PC-9 (cell line): ENCODE measurements around the gene ACY1. TPM values are rescaled to one million over a fixed set of nuclear protein-coding genes. Genes with fewer than 3 reads are reported as not detected.
"Not testable (repeated sequence)": the region's sequence is repeated elsewhere in the genome, so short reads cannot be mapped to it uniquely, and the experiment has no call there.

Experiments
- BruUV-seq: library from RNA; stranded (reverse); fragments of 400-500 nt; replicated peaks from 2 replicates; lab custom pipeline; 2021; lab: Mats Ljungman, UMichigan
- CTCF ChIA-PET: fragments of 300-600 bp; sonication (Branson Sonifier 250); formaldehyde crosslinking; loops from one replicate; lab custom pipeline; 2022; ENCODE audit warnings: antibody characterized with exemption; lab: Charles Lee
- POLR2A ChIA-PET: fragments of 300-600 bp; sonication (Branson Sonifier 250); formaldehyde crosslinking; loops from one replicate; lab custom pipeline; 2022; ENCODE audit warnings: antibody characterized with exemption; ENCODE audit not compliant: unreplicated experiment; lab: Charles Lee
- DNase-seq, 2 experiments: peaks; one replicate each; pipeline versions ENCODE4 v3.0.0 to v3.0.0-alpha.2; 2015 to 2022; ENCODE audit warnings: mixed read lengths in 1 of 2
- H2AFZ ChIP-seq: fragments of 200-600 bp; sonication (generic); 2 replicates; pipeline ENCODE4 v1.8.1; 2017; ENCODE audit warnings: antibody characterized with exemption
- H3F3A ChIP-seq: fragments of 200-600 bp; sonication (generic); 2 replicates; pipeline ENCODE4 v1.8.1; 2017; ENCODE audit warnings: antibody characterized with exemption, mild to moderate bottlenecking, low read depth; ENCODE audit not compliant: insufficient read depth
- H3K27ac ChIP-seq: fragments of 200-600 bp; sonication (generic); 2 replicates; pipeline ENCODE4 v1.6.1; 2016; ENCODE audit warnings: mixed run types
- H3K27me3 ChIP-seq: fragments of 200-600 bp; sonication (generic); 2 replicates; pipeline ENCODE4 v1.6.1; 2016; ENCODE audit warnings: low read depth, mixed run types; ENCODE audit not compliant: insufficient read depth
- H3K36me3 ChIP-seq: fragments of 200-600 bp; sonication (generic); 2 replicates; pipeline ENCODE4 v1.6.1; 2016; ENCODE audit warnings: low read depth, mixed run types
- H3K4me1 ChIP-seq: fragments of 200-600 bp; sonication (generic); replicated peaks from 2 replicates; pipeline ENCODE4 v1.6.1; 2016; ENCODE audit warnings: mixed run types; ENCODE audit not compliant: insufficient read depth
- H3K4me2 ChIP-seq: fragments of 200-600 bp; sonication (generic); 2 replicates; pipeline ENCODE4 v1.6.1; 2017; ENCODE audit warnings: mixed run types
- H3K4me3 ChIP-seq: fragments of 200-600 bp; sonication (generic); 2 replicates; pipeline ENCODE4 v1.6.1; 2016; ENCODE audit warnings: mixed run types
- H3K79me2 ChIP-seq: fragments of 200-600 bp; sonication (generic); 2 replicates; pipeline ENCODE4 v1.6.1; 2017; ENCODE audit warnings: low read depth, mixed run types
- H3K9me2 ChIP-seq: fragments of 200-600 bp; sonication (generic); 2 replicates; pipeline ENCODE4 v1.8.1; 2017; ENCODE audit warnings: mild to moderate bottlenecking; ENCODE audit not compliant: insufficient read depth
- H3K9me3 ChIP-seq: fragments of 200-600 bp; sonication (generic); 2 replicates; pipeline ENCODE4 v1.8.1; 2016; ENCODE audit warnings: low read depth; ENCODE audit not compliant: insufficient read depth
- H4K20me1 ChIP-seq: fragments of 200-600 bp; sonication (generic); 2 replicates; pipeline ENCODE4 v1.8.1; 2017; ENCODE audit not compliant: insufficient read depth
- EZH2 ChIP-seq: fragments of 200-600 bp; sonication (generic); IDR thresholded peaks from 2 replicates; pipeline ENCODE4 v1.8.0; 2017; ENCODE audit warnings: antibody characterized with exemption, low read depth
- intact Hi-C: fragments of 100-400 bp; cut with micrococcal nuclease; formaldehyde crosslinking; loops from one replicate; pipeline ENCODE4 v1.10.0; 2022; ENCODE audit not compliant: unreplicated experiment
- total RNA-seq: library from RNA; stranded (reverse); gene quantifications from 2 replicates; pipeline ENCODE4 v1.2.3, GENCODE V29; 2021
- TF ChIP-seq, protein P1 (sequence below): fragments of 200-600 bp; sonication (generic); conservative IDR thresholded peaks from 2 replicates; pipeline ENCODE4 v1.6.1; 2017; ENCODE audit warnings: mixed run types, antibody characterized with exemption, mild to moderate bottlenecking, moderate library complexity

ACY1 gene
- total RNA-seq, 1 experiment from 2014 or later = 52.2 TPM

DNA sequence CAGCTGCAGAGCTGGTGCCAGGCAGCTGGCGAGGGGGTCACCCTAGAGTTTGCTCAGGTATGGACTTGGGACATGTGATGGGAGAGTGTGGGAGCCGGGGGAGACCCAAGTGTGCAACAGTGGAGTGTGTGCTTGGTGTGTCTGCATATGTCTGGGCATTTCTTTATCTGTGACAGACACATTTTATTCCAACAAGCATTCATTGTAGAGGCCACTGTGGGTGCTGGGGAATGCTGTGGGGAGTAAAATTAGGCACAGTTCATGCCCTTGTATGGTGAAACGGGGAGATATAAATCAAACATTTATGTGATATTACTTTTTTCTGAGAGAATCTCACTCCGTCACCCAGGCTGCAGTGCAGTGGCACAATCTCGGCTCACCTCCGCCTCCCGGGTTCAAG lies 4.2 kb downstream of the ACY1 start:
- Histone ChIP-seq H3F3A (peaks cover 58% of the 10 kb centered on the region), H3K79me2 (peaks cover 12% of the 10 kb centered on the region; the same call in 1 of the 2 replicates), H3K9me2 (no peaks in the 10 kb centered on the region), H3K4me2 (no peak overlapping the region), H3K4me3 (no peak overlapping the region), H3K36me3 (peaks cover 5% of the 10 kb centered on the region; the same call in 1 of the 2 replicates), H3K9me3 (no peaks in the 10 kb centered on the region), H3K4me1 (peaks cover 13% of the 10 kb centered on the region), H2AFZ (no peak overlapping the region), H4K20me1 (0 out of 2 replicates have a peak, but pooled peaks cover 10% of the 10 kb centered on the region), H3K27me3 (no peaks in the 10 kb centered on the region), H3K27ac (no peak overlapping the region)
- BruUV-seq = no TSS peak
- intact Hi-C loops = no loop called here
- TF ChIP-seq, protein P1, sequence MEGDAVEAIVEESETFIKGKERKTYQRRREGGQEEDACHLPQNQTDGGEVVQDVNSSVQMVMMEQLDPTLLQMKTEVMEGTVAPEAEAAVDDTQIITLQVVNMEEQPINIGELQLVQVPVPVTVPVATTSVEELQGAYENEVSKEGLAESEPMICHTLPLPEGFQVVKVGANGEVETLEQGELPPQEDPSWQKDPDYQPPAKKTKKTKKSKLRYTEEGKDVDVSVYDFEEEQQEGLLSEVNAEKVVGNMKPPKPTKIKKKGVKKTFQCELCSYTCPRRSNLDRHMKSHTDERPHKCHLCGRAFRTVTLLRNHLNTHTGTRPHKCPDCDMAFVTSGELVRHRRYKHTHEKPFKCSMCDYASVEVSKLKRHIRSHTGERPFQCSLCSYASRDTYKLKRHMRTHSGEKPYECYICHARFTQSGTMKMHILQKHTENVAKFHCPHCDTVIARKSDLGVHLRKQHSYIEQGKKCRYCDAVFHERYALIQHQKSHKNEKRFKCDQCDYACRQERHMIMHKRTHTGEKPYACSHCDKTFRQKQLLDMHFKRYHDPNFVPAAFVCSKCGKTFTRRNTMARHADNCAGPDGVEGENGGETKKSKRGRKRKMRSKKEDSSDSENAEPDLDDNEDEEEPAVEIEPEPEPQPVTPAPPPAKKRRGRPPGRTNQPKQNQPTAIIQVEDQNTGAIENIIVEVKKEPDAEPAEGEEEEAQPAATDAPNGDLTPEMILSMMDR = no peak
- TF ChIP-seq EZH2 = no peak
- CTCF ChIA-PET = no interaction called here
- POLR2A ChIA-PET = interaction anchor here (0.6 kb wide), 1 partner anchor 54 kb away, joined by 5 read pairs; no protein-coding TSS in a partner anchor
- DNase-seq = no peak

GRCh38 chr3:51988286-51989146 lies 5.2 kb downstream of the ACY1 start:
- Histone ChIP-seq H3K27ac (no peak overlapping the region), H3K9me2 (no peaks in the 10 kb centered on the region), H2AFZ (no peak overlapping the region), H3K27me3 (no peaks in the 10 kb centered on the region), H3F3A (peaks cover 58% of the 10 kb centered on the region), H3K4me3 (no peak overlapping the region), H3K79me2 (peaks cover 19% of the 10 kb centered on the region), H3K36me3 (peaks cover 9% of the 10 kb centered on the region; the same call in 1 of the 2 replicates), H3K4me1 (peaks cover 12% of the 10 kb centered on the region), H3K9me3 (no peaks in the 10 kb centered on the region), H4K20me1 (0 out of 2 replicates have a peak, but pooled peaks cover 10% of the 10 kb centered on the region), H3K4me2 (no peak overlapping the region)
- no peak for DNase-seq
- intact Hi-C loops = no loop called here
- TF ChIP-seq, protein P1 = no peak
- no peak for TF ChIP-seq EZH2
- CTCF ChIA-PET = no interaction called here
- no TSS peak for BruUV-seq
- POLR2A ChIA-PET = interaction anchor here (0.6 kb wide), 1 partner anchor 262 kb away, joined by 9 read pairs; no protein-coding TSS in a partner anchor

DNA sequence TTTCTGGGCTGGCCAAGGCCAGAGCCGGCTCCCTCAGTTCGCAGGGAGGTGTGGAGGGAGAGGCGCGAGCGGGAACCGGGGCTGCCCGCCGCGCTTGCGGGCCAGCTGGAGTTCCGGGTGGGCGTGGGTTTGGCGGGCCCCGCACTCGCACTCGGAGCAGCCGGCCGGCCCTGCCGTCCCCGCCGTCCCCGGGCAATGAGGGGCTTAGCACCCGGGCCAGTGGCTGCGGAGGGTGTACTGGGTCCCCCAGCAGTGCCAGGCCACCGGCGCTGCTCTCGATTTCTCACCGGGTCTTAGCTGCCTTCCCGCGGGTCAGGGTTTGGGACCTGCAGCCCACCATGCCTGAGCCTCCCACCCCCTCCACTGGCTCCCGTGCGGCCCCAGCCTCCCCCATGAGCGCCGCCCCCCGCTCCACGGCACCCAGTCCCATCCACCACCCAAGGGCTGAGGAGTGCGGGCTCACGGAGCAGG lies 7.2 kb downstream of the ACY1 start:
- ChIA-PET POLR2A (interaction anchor here (0.6 kb wide), 1 partner anchor 298 kb away, joined by 4 read pairs; no protein-coding TSS in a partner anchor), CTCF (interaction anchor here (0.6 kb wide), 1 partner anchor 11 kb away, joined by 4 read pairs; no protein-coding TSS in a partner anchor)
- H4K20me1 ChIP-seq, intact Hi-C loops, H3K4me2 ChIP-seq, DNase-seq, H3K9me3 ChIP-seq, H3K27ac ChIP-seq, H3K9me2 ChIP-seq, H2AFZ ChIP-seq, H3K27me3 ChIP-seq, BruUV-seq, H3K4me3 ChIP-seq: not testable (repeated sequence)
- Histone ChIP-seq H3K36me3 (peaks cover 24% of the 10 kb centered on the region), H3K79me2 (peaks cover 32% of the 10 kb centered on the region), H3F3A (peaks cover 69% of the 10 kb centered on the region), H3K4me1 (peaks cover 11% of the 10 kb centered on the region)
